Measurements from ENCODE around the gene C16orf46.

DNA sequence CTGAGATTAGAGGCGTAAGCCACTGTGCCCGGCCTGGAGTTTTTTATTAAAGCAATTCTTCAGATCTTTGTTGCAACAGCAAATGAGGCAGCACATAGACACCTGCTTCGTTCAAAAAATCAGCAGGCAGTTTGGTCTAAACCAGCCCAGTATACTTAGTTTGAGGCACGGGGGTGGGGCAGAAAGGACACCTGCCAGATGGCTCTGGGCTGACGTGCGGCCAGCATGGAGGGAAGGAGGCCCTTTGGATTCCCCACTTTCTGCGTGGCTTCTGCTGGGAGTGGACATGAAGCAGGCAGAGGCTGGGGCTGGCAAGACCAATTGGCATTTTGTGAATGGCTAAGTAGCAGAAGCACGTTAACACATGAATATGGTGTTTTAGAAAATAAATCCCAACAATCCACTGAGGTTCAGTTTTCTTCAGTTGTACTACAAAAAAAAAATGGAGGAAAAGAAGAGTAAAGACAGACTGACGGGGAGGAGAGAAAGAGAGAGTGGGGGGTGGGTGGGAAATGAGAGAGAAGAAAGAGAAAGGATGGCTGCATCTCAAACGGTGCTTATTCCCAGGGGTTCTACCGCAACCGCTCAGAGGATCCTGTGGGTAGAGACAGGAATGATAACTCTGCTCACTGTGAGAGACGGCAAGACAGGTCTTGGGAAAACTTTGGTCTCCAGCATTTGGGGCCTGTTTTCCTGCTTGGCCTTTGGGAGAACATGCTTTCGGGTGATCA lies 16.3 kb downstream of the C16orf46 start:
- no peak for TF ChIP-seq POU5F1 (IDR thresholded peaks at IDR 0.05; ENCODE audit: borderline replicate concordance, low read depth, low read length, partially characterized antibody)
- no peak for TF ChIP-seq EP300 (IDR thresholded peaks at IDR 0.05; ENCODE audit: low read length)
- TF ChIP-seq SMC3 (conservative IDR thresholded peaks at IDR 0.05; ENCODE audit: insufficient read depth, low read depth, low read length) = no peak
